Activated CD4-positive, alpha-beta T cell treated with anti-CD3 and anti-CD28 coated beads, Interleukin-2, amount 50 U/mL, for 4 hours (primary cell): ENCODE data around the gene IRF7.
"Not testable (repeated sequence)": the region's sequence is repeated elsewhere in the genome, so short reads cannot be mapped to it uniquely, and the experiment has no call there.

ENCODE experiments used
- DNase-seq, 2 experiments: peaks; one replicate each; pipeline ENCODE4 v3.0.0-alpha.2; 2020

Gene IRF7

GRCh38 chr11:577611-577894 lies 38.2 kb downstream of the IRF7 start:
- DNase-seq: no peak

- no peak for DNase-seq
These were observed 38.7 kb downstream of the IRF7 start for GRCh38 chr11:576811-577610.

- DNase-seq: peak; percentile 94 to 95
These were observed 39.6 kb downstream of the IRF7 start, which contains the start of gene PHRF1 for GRCh38 chr11:575996-576768. Gene PHRF1 (plus strand): TSS chr11:576470. CDS start chr11:581513, 5,043 bp downstream.

- no peak for DNase-seq
These were observed 40.3 kb downstream of the IRF7 start for GRCh38 chr11:575313-575995.

GRCh38 chr11:574632-575312 lies 41.0 kb downstream of the IRF7 start:
- DNase-seq: no peak

- DNase-seq: not testable (repeated sequence)
These were observed 41.6 kb downstream of the IRF7 start for GRCh38 chr11:574031-574570.

GRCh38 chr11:573146-573759 lies 42.5 kb downstream of the IRF7 start:
- DNase-seq: no peak

GRCh38 chr11:571802-572185 lies 44.0 kb downstream of the IRF7 start:
- no peak for DNase-seq

GRCh38 chr11:569158-569885 lies 46.4 kb downstream of the IRF7 start:
- no peak for DNase-seq

- peak; percentile 78 to 79 for DNase-seq
These were observed 47.2 kb downstream of the IRF7 start for GRCh38 chr11:568306-569157.

- no peak for DNase-seq
These were observed 48.0 kb downstream of the IRF7 start for GRCh38 chr11:567629-568292.

- no peak for DNase-seq
These were observed 48.6 kb downstream of the IRF7 start for GRCh38 chr11:567011-567628.

- DNase-seq: no peak
These were observed 49.7 kb downstream of the IRF7 start for GRCh38 chr11:565921-566509.

GRCh38 chr11:563812-564578 lies 51.8 kb downstream of the IRF7 start:
- DNase-seq: no peak

GRCh38 chr11:563066-563811 lies 52.5 kb downstream of the IRF7 start:
- DNase-seq: no peak
